Tibial nerve (tissue), 4 donors: ENCODE data around the gene PLK2. TPM values are rescaled to one million over a fixed set of nuclear protein-coding genes. Genes with fewer than 3 reads are reported as not detected.

Source experiments
- DNase-seq, 2 donors: peaks; one replicate each; pipeline ENCODE4 v3.0.0-alpha.2; 2019; ENCODE audit warnings: low spot score in 2 of 2
- H3K27ac ChIP-seq, 4 donors: fragments of 200-600 bp; sonication (generic) in 3 of 4; one replicate each; pipeline ENCODE4 v1.5.1; 2017 to 2019; ENCODE audit warnings: mild to moderate bottlenecking in 1 of 4
- H3K27me3 ChIP-seq, 2 donors: fragments of 200-600 bp; sonication (generic) in 1 of 2; one replicate each; pipeline versions ENCODE4 v1.5.1 to v1.6.0; 2017 to 2019
- H3K36me3 ChIP-seq, 3 donors: fragments of 200-600 bp; sonication (generic); one replicate each; pipeline ENCODE4 v1.5.1; 2018 to 2019
- H3K4me1 ChIP-seq, 4 donors: fragments of 200-600 bp; sonication (generic) in 3 of 4; one replicate each; pipeline ENCODE4 v1.5.1; 2017 to 2019
- H3K4me3 ChIP-seq, 4 donors: fragments of 200-600 bp; sonication (generic) in 3 of 4; one replicate each; pipeline ENCODE4 v1.5.1; 2017 to 2019; ENCODE audit warnings: mild to moderate bottlenecking in 1 of 4, moderate library complexity in 1 of 4
- H3K9me3 ChIP-seq, 4 donors: fragments of 200-600 bp; sonication (generic) in 3 of 4; one replicate each; pipeline ENCODE4 v1.5.1; 2017 to 2019
- CTCF ChIP-seq, 5 experiments: fragments of 200-600 bp in 3 of 5; fragments of 450-650 bp in 2 of 5; sonication (generic) in 3 of 5; IDR thresholded peaks; one replicate each; pipeline ENCODE4 v1.5.1; 2016 to 2019; ENCODE audit warnings: antibody characterized with exemption in 5 of 5, mild to moderate bottlenecking in 3 of 5, moderate library complexity in 2 of 5
- EP300 ChIP-seq, 2 donors: sonication (generic); formaldehyde crosslinking; IDR thresholded peaks; one replicate each; pipeline ENCODE4 v1.6.1; 2017; ENCODE audit warnings: antibody characterized with exemption in 2 of 2, mild to moderate bottlenecking in 1 of 2
- POLR2A ChIP-seq, 2 donors: fragments of 450-650 bp; IDR thresholded peaks; one replicate each; pipeline ENCODE4 v1.6.1; 2017; ENCODE audit warnings: antibody characterized with exemption in 2 of 2, mild to moderate bottlenecking in 2 of 2, moderate library complexity in 2 of 2
- WGBS, 2 donors: methylation state at CpG; one replicate each; pipeline ENCODE4 v1.1.5; 2018; 5-methylcytosine and 5-hydroxymethylcytosine counted together
- total RNA-seq, 4 donors: library from RNA; depleted of rRNA; stranded (reverse); fragments of >200 nt; gene quantifications; one replicate each; pipeline ENCODE4 v1.1.0, GENCODE V29; 2016

PLK2 gene
- total RNA-seq, 4 donors from 2014 or later: 111 to 226 (median 163) TPM

GRCh38 chr5:58497921-58498320, 38.0 kb upstream of the PLK2 start:
- Histone ChIP-seq H3K4me3 (no peak overlapping the region), H3K9me3 (no peaks in the 10 kb centered on the region), H3K27ac (no peak overlapping the region), H3K27me3 (no peaks in the 10 kb centered on the region), H3K4me1 (peaks cover 0 to 7% (median 0%) of the 10 kb centered on the region in 4 donors), H3K36me3 (no peaks in the 10 kb centered on the region)
- no peak for TF ChIP-seq CTCF (IDR thresholded peaks at IDR 0.05)
- TF ChIP-seq EP300 (IDR thresholded peaks at IDR 0.05): no peak
- TF ChIP-seq POLR2A (IDR thresholded peaks at IDR 0.05): no peak
- no peak for DNase-seq

GRCh38 chr5:58497386-58497785, 37.5 kb upstream of the PLK2 start:
- no peak overlapping the region for H3K4me3 ChIP-seq
- DNase-seq: no peak
- 81 to 83% methylated on average over 5 of the region's 5 CpGs for WGBS, 2 donors

GRCh38 chr5:58496488-58496887, 36.6 kb upstream of the PLK2 start:
- H3K27me3 ChIP-seq: no peaks in the 10 kb centered on the region
- H3K4me3 ChIP-seq: no peak overlapping the region
- H3K36me3 ChIP-seq: no peaks in the 10 kb centered on the region
- no peak for DNase-seq
- TF ChIP-seq EP300 (IDR thresholded peaks at IDR 0.05) (no peak), CTCF (IDR thresholded peaks at IDR 0.05) (no peak), POLR2A (IDR thresholded peaks at IDR 0.05) (no peak)
- no peaks in the 10 kb centered on the region for H3K9me3 ChIP-seq
- peaks cover 0 to 7% (median 0%) of the 10 kb centered on the region in 4 donors for H3K4me1 ChIP-seq
- no peak overlapping the region for H3K27ac ChIP-seq
- WGBS, 2 donors: 78 to 81% methylated on average over 3 of the region's 3 CpGs

More at GRCh38 chr5:58497386-58497785, 37.5 kb upstream of the PLK2 start:
- TF ChIP-seq EP300 (IDR thresholded peaks at IDR 0.05) (no peak), CTCF (IDR thresholded peaks at IDR 0.05) (no peak)
- Histone ChIP-seq H3K27me3 (no peaks in the 10 kb centered on the region), H3K4me1 (peaks cover 0 to 7% (median 0%) of the 10 kb centered on the region in 4 donors), H3K9me3 (no peaks in the 10 kb centered on the region), H3K27ac (no peak overlapping the region), H3K36me3 (no peaks in the 10 kb centered on the region)

- H3K4me1 ChIP-seq: no peaks in the 10 kb centered on the region
- TF ChIP-seq CTCF (IDR thresholded peaks at IDR 0.05): no peak
- H3K4me3 ChIP-seq: no peak overlapping the region
- DNase-seq: no peak
- H3K27ac ChIP-seq: no peak overlapping the region
- no peaks in the 10 kb centered on the region for H3K9me3 ChIP-seq
- no peaks in the 10 kb centered on the region for H3K27me3 ChIP-seq
- no peaks in the 10 kb centered on the region for H3K36me3 ChIP-seq
Measured at GRCh38 chr5:58493141-58493540, 33.3 kb upstream of the PLK2 start.

- Histone ChIP-seq H3K36me3 (no peaks in the 10 kb centered on the region), H3K9me3 (no peaks in the 10 kb centered on the region), H3K4me3 (peak within 1 kb of the TSS in 1 of 4 donors; percentile 10), H3K4me1 (no peaks in the 10 kb centered on the region), H3K27me3 (no peaks in the 10 kb centered on the region), H3K27ac (no peak within 1 kb of the TSS)
- DNase-seq: no peak
- WGBS, 2 donors: 73% methylated on average over 6 of the region's 6 CpGs
- no peak for TF ChIP-seq POLR2A (IDR thresholded peaks at IDR 0.05)
- peak in 1 of 2 donors; percentile 9 for TF ChIP-seq EP300 (IDR thresholded peaks at IDR 0.05)
Measured at GRCh38 chr5:58491216-58491892, 31.5 kb upstream of the PLK2 start, which contains the start of gene GAPT. GAPT (plus strand) TSS chr5:58491435; CDS start chr5:58494537, 3,102 bp downstream.
